GM10266 (cell line): ENCODE measurements around the gene PIN4.

Experiments used
- DNase-seq: peaks from one replicate; pipeline ENCODE4 v3.0.0; 2012; ENCODE audit errors: extremely low spot score
- TF ChIP-seq, protein P1 (sequence below): IDR thresholded peaks from 2 replicates; pipeline ENCODE4 v1.5.1; 2012; ENCODE audit warnings: mild to moderate bottlenecking, low read depth; ENCODE audit not compliant: control insufficient read depth, insufficient read depth; ENCODE audit errors: missing control alignments

Gene PIN4

DNA sequence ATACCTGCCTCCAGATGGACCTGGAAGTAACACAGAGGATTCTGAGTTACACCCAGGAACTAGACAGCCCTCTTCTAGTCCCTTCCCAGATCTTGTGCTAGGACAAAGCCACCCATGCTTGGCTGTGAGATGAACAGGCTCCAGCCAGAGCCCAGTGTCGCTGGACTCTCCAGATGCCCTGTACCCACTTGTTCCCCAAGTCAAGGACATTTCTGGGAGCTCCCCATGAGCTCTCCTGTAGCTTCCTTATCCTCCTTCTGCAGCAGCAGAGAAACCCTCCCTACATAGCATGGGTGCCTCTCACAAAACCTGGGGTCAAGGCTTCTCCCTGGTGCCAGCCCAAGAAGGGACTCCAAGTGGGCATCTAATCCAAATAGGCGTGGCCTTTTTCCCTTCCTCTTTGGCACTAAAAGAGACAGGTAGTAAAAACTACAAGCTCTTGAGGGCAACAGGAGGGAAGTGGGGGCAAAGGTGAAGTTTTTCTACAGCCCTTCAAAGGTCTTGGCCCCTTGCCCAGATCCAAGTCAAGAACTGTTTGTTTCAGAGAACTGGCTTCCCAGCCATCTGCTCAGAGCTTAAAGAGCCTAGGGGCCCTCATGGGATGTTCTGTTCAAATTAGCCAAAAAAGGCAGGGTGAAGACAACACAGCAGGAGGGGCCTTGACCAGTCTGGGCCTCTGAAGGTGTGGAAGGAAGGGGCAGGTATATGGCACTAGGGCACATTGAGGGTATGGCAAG lies 65.8 kb downstream of the PIN4 start:
- DNase-seq = no peak

More for the DNA sequence above, 65.8 kb downstream of the PIN4 start:
- TF ChIP-seq, protein P1, sequence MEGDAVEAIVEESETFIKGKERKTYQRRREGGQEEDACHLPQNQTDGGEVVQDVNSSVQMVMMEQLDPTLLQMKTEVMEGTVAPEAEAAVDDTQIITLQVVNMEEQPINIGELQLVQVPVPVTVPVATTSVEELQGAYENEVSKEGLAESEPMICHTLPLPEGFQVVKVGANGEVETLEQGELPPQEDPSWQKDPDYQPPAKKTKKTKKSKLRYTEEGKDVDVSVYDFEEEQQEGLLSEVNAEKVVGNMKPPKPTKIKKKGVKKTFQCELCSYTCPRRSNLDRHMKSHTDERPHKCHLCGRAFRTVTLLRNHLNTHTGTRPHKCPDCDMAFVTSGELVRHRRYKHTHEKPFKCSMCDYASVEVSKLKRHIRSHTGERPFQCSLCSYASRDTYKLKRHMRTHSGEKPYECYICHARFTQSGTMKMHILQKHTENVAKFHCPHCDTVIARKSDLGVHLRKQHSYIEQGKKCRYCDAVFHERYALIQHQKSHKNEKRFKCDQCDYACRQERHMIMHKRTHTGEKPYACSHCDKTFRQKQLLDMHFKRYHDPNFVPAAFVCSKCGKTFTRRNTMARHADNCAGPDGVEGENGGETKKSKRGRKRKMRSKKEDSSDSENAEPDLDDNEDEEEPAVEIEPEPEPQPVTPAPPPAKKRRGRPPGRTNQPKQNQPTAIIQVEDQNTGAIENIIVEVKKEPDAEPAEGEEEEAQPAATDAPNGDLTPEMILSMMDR = no peak
